Mesenchymal stem cell (in vitro differentiated cells and primary cell): ENCODE results near the gene RGPD6. TPM values are rescaled to one million over a fixed set of nuclear protein-coding genes. Genes with fewer than 3 reads are reported as not detected.
"Not testable (repeated sequence)": the region's sequence is repeated elsewhere in the genome, so short reads cannot be mapped to it uniquely, and the experiment has no call there.

Source experiments
- DNase-seq: peaks from one replicate; pipeline ENCODE4 v3.0.0-alpha.2; 2013
- H2AFZ ChIP-seq: one replicate; pipeline ENCODE4 v1.6.1; 2013; ENCODE audit warnings: low read depth, mild to moderate bottlenecking, control low read depth, inconsistent platforms, low read length, moderate library complexity
- H2AK5ac ChIP-seq: 2 replicates; pipeline ENCODE4 v1.6.1; 2013; ENCODE audit warnings: low read length, moderate library complexity, mild to moderate bottlenecking, inconsistent platforms; ENCODE audit not compliant: severe bottlenecking
- H2BK120ac ChIP-seq: one replicate; pipeline ENCODE4 v1.6.1; 2013; ENCODE audit warnings: low read depth, mild to moderate bottlenecking, inconsistent platforms, low read length, moderate library complexity
- H2BK12ac ChIP-seq, 2 experiments: one replicate each; pipeline ENCODE4 v1.6.1; 2013; ENCODE audit warnings: inconsistent platforms in 2 of 2, low read length in 2 of 2, mild to moderate bottlenecking in 2 of 2, moderate library complexity in 2 of 2, control low read depth in 1 of 2
- H2BK15ac ChIP-seq: one replicate; pipeline ENCODE4 v1.6.1; 2013; ENCODE audit warnings: mild to moderate bottlenecking, low read depth, inconsistent platforms; ENCODE audit not compliant: poor library complexity, severe bottlenecking
- H2BK5ac ChIP-seq: 2 replicates; pipeline ENCODE4 v1.6.1; 2013; ENCODE audit warnings: low read depth, mild to moderate bottlenecking, low read length, control low read depth, inconsistent platforms; ENCODE audit not compliant: poor library complexity, severe bottlenecking
- H3K14ac ChIP-seq, 2 experiments: one replicate each; pipeline ENCODE4 v1.6.1; 2013; ENCODE audit warnings: inconsistent platforms in 2 of 2, low read length in 2 of 2, control low read depth in 1 of 2, mild to moderate bottlenecking in 1 of 2, moderate library complexity in 1 of 2
- H3K18ac ChIP-seq, 2 experiments: one replicate each; pipeline ENCODE4 v1.6.1; 2013; ENCODE audit warnings: inconsistent platforms in 2 of 2, low read length in 2 of 2, control low read depth in 1 of 2, low read depth in 1 of 2, mild to moderate bottlenecking in 1 of 2
- H3K23ac ChIP-seq, 2 experiments: one replicate each; pipeline ENCODE4 v1.6.1; 2013; ENCODE audit warnings: inconsistent platforms in 2 of 2, low read length in 2 of 2, mild to moderate bottlenecking in 2 of 2, moderate library complexity in 2 of 2, control low read depth in 1 of 2
- H3K27ac ChIP-seq: 2 replicates; pipeline ENCODE4 v1.5.1; 2013; ENCODE audit warnings: mild to moderate bottlenecking, moderate library complexity, low read length, control low read depth, inconsistent platforms; ENCODE audit not compliant: poor library complexity, severe bottlenecking
- H3K27me3 ChIP-seq, 2 experiments: 2 replicates each; pipeline versions ENCODE4 v1.6.1 to v1.7.0; 2013; ENCODE audit warnings: low read length in 2 of 2, mild to moderate bottlenecking in 2 of 2, moderate library complexity in 2 of 2, control low read depth in 1 of 2, inconsistent platforms in 1 of 2; ENCODE audit not compliant: control insufficient read depth in 1 of 2, insufficient read depth in 1 of 2
- H3K36me3 ChIP-seq, 2 experiments: 2 replicates each; pipeline versions ENCODE4 v1.6.1 to v1.7.0; 2013; ENCODE audit warnings: low read length in 2 of 2, control low read depth in 1 of 2, inconsistent platforms in 1 of 2, low read depth in 1 of 2, mild to moderate bottlenecking in 1 of 2; ENCODE audit not compliant: insufficient read depth in 2 of 2, control insufficient read depth in 1 of 2
- H3K4ac ChIP-seq, 2 experiments: one replicate each; pipeline ENCODE4 v1.6.1; 2013; ENCODE audit warnings: inconsistent platforms in 2 of 2, low read length in 2 of 2, mild to moderate bottlenecking in 2 of 2, moderate library complexity in 2 of 2, control low read depth in 1 of 2, low read depth in 1 of 2
- H3K4me1 ChIP-seq: 2 replicates; pipeline ENCODE4 v1.6.1; 2013; ENCODE audit warnings: low read depth, low read length, control low read depth; ENCODE audit not compliant: control insufficient read depth, insufficient read depth
- H3K4me2 ChIP-seq: 2 replicates; pipeline ENCODE4 v1.6.1; 2013; ENCODE audit warnings: low read length, mild to moderate bottlenecking, inconsistent platforms; ENCODE audit not compliant: poor library complexity, severe bottlenecking
- H3K4me3 ChIP-seq, 2 experiments: 2 replicates each; pipeline versions ENCODE4 v1.5.1 to v1.7.0; 2013; ENCODE audit warnings: low read length in 2 of 2, mild to moderate bottlenecking in 2 of 2, control low read depth in 1 of 2, low read depth in 1 of 2; ENCODE audit not compliant: insufficient read depth in 1 of 2
- H3K79me1 ChIP-seq: replicated peaks from 2 replicates; pipeline ENCODE4 v1.6.1; 2013; ENCODE audit warnings: mild to moderate bottlenecking, control low read depth, low read length, inconsistent platforms; ENCODE audit not compliant: poor library complexity, severe bottlenecking
- H3K9ac ChIP-seq: 2 replicates; pipeline ENCODE4 v1.7.0; 2013; ENCODE audit warnings: mild to moderate bottlenecking, low read length, moderate library complexity
- H3K9me3 ChIP-seq: 2 replicates; pipeline ENCODE4 v1.7.0; 2013; ENCODE audit warnings: mild to moderate bottlenecking, low read length; ENCODE audit not compliant: control insufficient read depth
- H4K8ac ChIP-seq: one replicate; pipeline ENCODE4 v1.6.1; 2013; ENCODE audit warnings: inconsistent platforms, mild to moderate bottlenecking, low read length, moderate library complexity
- H4K91ac ChIP-seq: one replicate; pipeline ENCODE4 v1.6.1; 2013; ENCODE audit warnings: mild to moderate bottlenecking, low read length, inconsistent platforms
- WGBS: methylation state at CpG from one replicate; pipeline ENCODE4 v1.1.7; 2013; ENCODE audit warnings: mixed read lengths; 5-methylcytosine and 5-hydroxymethylcytosine counted together
- polyA plus RNA-seq, 2 experiments: library from polyadenylated mRNA; stranded (reverse); fragments of 200-250 nt; gene quantifications; one replicate each; pipeline ENCODE4 v1.2.3, GENCODE V29; 2013

Gene RGPD6
- 1.3 TPM for polyA plus RNA-seq (2013, experiment 1 of 2)
- polyA plus RNA-seq (2013, experiment 2 of 2), result 0.66 TPM

DNA sequence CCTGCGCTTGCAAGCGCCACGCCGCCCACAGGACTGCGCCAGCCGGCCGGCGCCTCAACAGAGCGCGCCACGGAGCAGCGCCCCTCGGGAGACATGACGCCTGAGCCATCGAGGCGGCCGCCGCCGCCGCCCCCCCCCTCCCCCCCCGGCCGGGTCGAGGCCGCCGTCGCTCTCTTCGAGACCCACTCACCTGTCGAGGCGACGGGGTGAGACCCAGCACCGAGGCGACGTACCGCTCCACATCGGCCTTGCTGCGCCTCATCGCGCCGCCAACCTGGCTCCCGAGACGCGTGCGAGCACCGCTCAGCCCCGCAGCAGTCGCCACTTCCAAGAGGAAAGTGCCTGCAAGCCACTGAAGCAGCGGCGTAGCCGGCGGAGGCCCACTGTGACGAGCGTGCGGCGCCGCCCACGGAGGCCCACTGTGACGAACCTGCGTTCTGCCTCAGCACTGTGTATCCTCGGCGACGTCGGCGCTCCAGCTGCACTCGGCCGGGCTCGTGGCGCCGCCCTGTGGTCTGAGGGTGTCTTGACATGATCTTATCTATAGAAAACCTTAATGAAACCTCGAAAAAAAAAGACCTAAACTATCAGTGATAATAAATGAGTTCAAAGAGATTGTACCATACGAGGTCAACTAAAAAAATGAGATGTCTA is at the start of gene RGPD6:
Gene RGPD6 (minus strand): TSS at position 460 of the 654 bp plus-strand sequence. CDS start 198 bp downstream, at position 262.
- not testable (repeated sequence) for H3K9ac ChIP-seq, H3K4me1 ChIP-seq, H2BK120ac ChIP-seq, H3K18ac ChIP-seq, H3K4me2 ChIP-seq, H2BK5ac ChIP-seq, H2BK12ac ChIP-seq, H3K79me1 ChIP-seq, H3K36me3 ChIP-seq, H3K27me3 ChIP-seq, H3K9me3 ChIP-seq, H3K4ac ChIP-seq, DNase-seq, H4K8ac ChIP-seq, H3K23ac ChIP-seq, H2AK5ac ChIP-seq, H3K14ac ChIP-seq, H3K27ac ChIP-seq, H4K91ac ChIP-seq, H2BK15ac ChIP-seq, H3K4me3 ChIP-seq, H2AFZ ChIP-seq
- no CpG with 5 or more reads among the region's 70 CpGs for WGBS

DNA sequence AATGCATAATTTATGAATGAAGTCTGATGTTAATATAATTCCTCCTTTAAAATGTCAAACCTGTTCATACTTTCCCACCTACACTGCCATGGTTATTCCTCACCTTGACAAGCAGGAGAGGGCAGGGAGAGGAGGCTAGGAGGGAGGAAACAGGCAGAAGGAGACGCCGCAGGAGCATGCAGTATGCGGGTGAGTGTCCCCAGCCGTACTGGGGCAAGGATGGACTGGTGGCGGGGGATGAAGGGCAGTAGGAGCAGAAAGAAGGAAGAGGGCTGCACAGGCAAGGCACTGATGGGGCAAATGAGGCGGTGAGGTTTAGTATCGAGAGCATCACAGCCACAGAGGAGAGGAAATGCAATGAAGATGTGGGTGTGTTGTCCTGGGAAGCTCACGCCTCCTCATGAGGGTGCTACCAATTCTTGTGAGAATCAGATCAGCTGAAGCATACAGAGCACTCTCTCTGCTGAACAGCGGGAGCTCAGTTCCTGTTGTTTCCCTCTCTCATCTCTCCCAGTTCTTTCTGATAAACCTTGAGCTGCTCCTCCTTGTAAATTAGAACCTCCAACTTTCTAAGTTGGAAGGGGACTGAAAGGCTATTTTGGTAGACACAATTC is 42.4 kb upstream of the RGPD6 start:
- not testable (repeated sequence) for H3K4me2 ChIP-seq, DNase-seq, H3K14ac ChIP-seq, H3K4ac ChIP-seq, H3K27me3 ChIP-seq, H3K23ac ChIP-seq, H2AFZ ChIP-seq, H4K8ac ChIP-seq, H4K91ac ChIP-seq, H3K36me3 ChIP-seq, H3K79me1 ChIP-seq, H2BK15ac ChIP-seq, H2BK120ac ChIP-seq, H2AK5ac ChIP-seq, H3K18ac ChIP-seq, H2BK12ac ChIP-seq, H3K9ac ChIP-seq, H3K4me1 ChIP-seq, H3K9me3 ChIP-seq, H3K27ac ChIP-seq, H2BK5ac ChIP-seq, H3K4me3 ChIP-seq
- WGBS, result 33% methylated on average over 1 of the region's 9 CpGs

DNA sequence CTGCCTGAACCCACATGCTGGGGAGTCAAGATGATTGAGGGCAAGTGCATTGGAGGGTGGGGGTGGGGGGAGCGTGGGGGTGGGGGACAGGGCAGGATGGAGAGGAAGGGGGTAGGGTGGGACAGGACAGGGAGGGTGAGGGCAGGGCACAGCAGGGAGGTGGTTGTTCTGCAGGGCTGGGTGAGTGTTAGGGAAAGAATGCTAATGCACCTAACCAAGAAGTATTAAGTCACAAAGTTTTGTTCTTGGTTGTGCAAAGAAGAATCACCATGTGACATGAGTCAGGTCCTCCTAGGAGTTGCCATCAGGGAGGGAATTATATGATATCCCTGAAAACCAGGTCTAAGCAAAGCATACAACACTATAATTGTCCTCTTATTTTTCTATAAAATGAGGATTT is 36.9 kb upstream of the RGPD6 start:
- not testable (repeated sequence) for H3K4ac ChIP-seq, H2BK15ac ChIP-seq, H3K9me3 ChIP-seq, H2BK5ac ChIP-seq, H3K4me1 ChIP-seq, H3K4me3 ChIP-seq, DNase-seq, H2AK5ac ChIP-seq, H3K18ac ChIP-seq, H3K9ac ChIP-seq, H4K8ac ChIP-seq, H2BK12ac ChIP-seq, H3K14ac ChIP-seq, H3K79me1 ChIP-seq, H3K36me3 ChIP-seq, H2AFZ ChIP-seq, H3K27ac ChIP-seq, H3K27me3 ChIP-seq, H3K4me2 ChIP-seq, H2BK120ac ChIP-seq, H4K91ac ChIP-seq, H3K23ac ChIP-seq
- no CpG with 5 or more reads among the region's 1 CpG for WGBS

- H4K8ac ChIP-seq, H3K4me2 ChIP-seq, H2AK5ac ChIP-seq, H2BK120ac ChIP-seq, H3K27ac ChIP-seq, H3K9ac ChIP-seq, H3K9me3 ChIP-seq, H3K27me3 ChIP-seq, DNase-seq, H3K14ac ChIP-seq, H2AFZ ChIP-seq, H3K79me1 ChIP-seq, H3K4me3 ChIP-seq, H2BK15ac ChIP-seq, H4K91ac ChIP-seq, H3K4ac ChIP-seq, H3K18ac ChIP-seq, H3K4me1 ChIP-seq, H2BK5ac ChIP-seq, H3K23ac ChIP-seq, H2BK12ac ChIP-seq, H3K36me3 ChIP-seq: not testable (repeated sequence)
- WGBS, result no CpG with 5 or more reads among the region's 94 CpGs
Observed at GRCh38 chr2:110610613-110611250, 33.7 kb upstream of the RGPD6 start.
